Measurements from ENCODE around the gene LCN6.
A peak's percentile ranks its signal among the peaks of the same experiment; 100 is the strongest.
"Not testable (repeated sequence)": the region's sequence is repeated elsewhere in the genome, so short reads cannot be mapped to it uniquely, and the experiment has no call there.

LCN6 gene

DNA sequence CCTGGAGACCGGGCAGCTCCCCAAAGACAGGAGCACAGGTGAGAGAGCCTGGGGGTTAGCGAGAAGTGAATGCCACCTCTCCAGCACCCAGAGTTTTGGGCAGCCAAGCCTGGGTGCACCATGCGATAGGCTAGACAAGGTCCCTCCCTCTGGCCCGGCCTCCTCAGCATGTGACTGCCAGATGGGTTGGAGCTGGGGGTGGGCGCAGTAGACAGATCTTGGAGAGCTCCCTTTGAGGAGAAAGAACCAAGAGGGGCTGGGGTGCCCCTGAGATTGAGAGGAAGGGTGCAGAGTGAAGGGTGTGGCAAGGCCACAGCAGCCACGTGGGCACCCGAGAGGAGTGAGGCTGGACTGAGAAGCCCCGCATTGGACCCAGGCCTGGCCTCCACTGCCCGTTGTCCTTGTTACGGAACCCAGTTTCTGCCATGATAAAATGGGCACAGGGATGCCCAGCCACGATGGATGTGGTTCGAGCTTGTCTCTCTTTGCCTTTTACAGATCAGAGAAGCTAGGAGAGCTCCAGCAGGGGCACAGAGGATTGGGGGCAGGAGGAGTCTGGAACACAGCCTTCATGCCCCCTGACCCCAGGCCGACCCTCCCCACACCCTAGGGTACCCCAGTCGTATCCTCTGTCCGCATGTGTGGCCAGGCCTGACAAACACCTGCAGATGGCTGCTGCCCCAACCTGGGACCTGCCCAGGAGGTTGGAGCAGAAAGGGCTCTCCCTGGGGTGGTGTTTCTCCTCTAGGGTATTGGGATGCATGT, 44.2 kb upstream of the LCN6 start:
- TF ChIP-seq, protein P1, sequence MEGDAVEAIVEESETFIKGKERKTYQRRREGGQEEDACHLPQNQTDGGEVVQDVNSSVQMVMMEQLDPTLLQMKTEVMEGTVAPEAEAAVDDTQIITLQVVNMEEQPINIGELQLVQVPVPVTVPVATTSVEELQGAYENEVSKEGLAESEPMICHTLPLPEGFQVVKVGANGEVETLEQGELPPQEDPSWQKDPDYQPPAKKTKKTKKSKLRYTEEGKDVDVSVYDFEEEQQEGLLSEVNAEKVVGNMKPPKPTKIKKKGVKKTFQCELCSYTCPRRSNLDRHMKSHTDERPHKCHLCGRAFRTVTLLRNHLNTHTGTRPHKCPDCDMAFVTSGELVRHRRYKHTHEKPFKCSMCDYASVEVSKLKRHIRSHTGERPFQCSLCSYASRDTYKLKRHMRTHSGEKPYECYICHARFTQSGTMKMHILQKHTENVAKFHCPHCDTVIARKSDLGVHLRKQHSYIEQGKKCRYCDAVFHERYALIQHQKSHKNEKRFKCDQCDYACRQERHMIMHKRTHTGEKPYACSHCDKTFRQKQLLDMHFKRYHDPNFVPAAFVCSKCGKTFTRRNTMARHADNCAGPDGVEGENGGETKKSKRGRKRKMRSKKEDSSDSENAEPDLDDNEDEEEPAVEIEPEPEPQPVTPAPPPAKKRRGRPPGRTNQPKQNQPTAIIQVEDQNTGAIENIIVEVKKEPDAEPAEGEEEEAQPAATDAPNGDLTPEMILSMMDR (IDR thresholded peaks at IDR 0.05; ENCODE audit: extremely low read depth, insufficient read depth, missing control alignments) = no peak
- DNase-seq (ENCODE audit: low spot score) = peak; percentile 7
- in situ Hi-C loops (cut with MboI; ENCODE audit: low pct_unique_long_range_greater_than_20kb, low sequenced_read_pairs, unreplicated experiment) = no loop called here

DNA sequence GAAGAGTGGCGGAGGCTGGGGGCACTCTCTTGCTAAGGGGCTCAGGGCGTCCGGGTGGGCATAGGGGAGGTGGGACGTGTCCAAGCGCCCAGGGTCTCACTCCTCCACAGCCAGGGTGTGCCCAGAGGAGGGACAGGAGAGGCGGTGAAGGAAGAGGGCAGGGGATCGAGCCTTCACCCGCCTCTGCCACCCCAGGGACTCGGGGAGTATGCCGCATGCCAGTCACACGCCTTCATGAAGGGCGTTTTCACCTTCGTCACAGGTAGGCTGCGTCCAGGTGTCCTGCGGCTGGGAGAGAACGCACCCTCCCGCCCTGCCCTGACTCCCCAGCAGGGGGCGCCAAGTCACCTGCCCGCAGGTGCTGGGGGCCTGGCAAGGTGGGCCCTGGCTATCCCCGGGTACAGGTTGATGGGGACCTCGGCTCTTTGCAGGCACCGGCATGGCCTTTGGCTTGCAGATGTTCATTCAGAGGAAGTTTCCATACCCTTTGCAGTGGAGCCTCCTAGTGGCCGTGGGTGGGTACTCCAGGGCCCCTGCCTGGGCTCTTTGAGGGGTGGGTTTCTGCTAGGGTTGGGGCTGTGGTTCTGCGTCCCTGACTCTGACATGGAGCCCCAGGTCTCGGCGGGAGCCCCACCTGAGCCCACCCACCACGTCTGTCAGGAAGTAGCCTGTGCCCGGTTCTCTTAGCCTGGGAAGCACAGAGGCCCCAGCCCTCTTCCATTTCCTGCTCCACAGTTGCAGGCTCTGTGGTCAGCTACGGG, 43.4 kb upstream of the LCN6 start:
- in situ Hi-C loops (cut with MboI; ENCODE audit: low pct_unique_long_range_greater_than_20kb, low sequenced_read_pairs, unreplicated experiment) = no loop called here
- peak; percentile 55 for DNase-seq (ENCODE audit: low spot score)
- TF ChIP-seq, protein P1 (IDR thresholded peaks at IDR 0.05; ENCODE audit: extremely low read depth, insufficient read depth, missing control alignments) = peak; percentile 67

DNA sequence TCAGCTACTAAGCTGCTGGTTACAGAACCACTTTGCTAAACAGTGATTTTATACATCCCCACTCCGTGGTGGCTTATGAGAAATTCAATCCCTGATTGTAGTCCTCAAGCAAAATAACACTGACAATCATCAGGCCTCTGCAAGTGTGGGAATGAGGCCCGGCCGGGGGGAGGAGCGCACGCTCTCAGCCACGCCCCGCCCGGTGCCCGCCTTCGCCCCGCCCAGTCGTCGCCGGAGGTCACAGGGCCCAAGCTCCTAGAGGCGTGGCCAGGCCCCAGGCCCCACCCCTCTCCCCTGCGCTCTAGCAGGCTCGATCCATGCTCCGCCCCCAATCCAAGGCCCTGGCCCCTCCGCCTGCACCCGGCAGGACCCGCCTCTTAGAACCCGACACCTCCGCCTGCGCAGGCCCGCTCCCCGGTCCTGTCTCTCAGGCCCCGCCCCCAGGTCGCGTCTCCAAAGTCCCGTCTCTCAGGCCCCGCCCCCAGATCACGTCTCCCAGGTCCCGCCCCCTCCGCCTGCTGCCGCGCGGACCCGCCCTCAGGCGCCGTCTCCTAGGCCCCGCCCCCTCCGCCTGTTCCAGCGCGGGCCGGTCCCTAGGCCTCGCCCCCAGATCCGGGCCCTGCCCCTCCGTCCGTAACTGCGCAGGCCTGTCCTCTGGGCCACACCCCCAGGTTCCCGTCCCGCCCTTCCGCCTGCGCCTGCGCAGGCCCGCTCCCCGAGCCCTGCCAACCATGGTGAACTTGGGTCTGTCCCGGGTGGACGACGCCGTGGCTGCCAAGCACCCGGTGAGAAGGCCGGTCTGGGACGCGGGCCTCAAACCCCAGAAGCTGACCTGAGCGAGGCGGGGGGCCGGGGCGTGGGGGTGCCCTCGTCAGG, 42.6 kb upstream of the LCN6 start, which contains the start of gene TMEM141:
TMEM141 (plus strand) TSS at position 705 of the 876 bp plus-strand sequence; CDS start at position 732, 27 bp downstream.
- in situ Hi-C loops (cut with MboI; ENCODE audit: low pct_unique_long_range_greater_than_20kb, low sequenced_read_pairs, unreplicated experiment) = no loop called here
- TF ChIP-seq, protein P1 (IDR thresholded peaks at IDR 0.05; ENCODE audit: extremely low read depth, insufficient read depth, missing control alignments) = no peak
- peak; percentile 74 for DNase-seq (ENCODE audit: low spot score)

GRCh38 chr9:136789523-136789937, 41.2 kb upstream of the LCN6 start:
- in situ Hi-C loops (cut with MboI; ENCODE audit: low pct_unique_long_range_greater_than_20kb, low sequenced_read_pairs, unreplicated experiment) = no loop called here
- no peak for DNase-seq (ENCODE audit: low spot score)
- TF ChIP-seq, protein P1 (IDR thresholded peaks at IDR 0.05; ENCODE audit: extremely low read depth, insufficient read depth, missing control alignments) = no peak

- in situ Hi-C loops (cut with MboI; ENCODE audit: low pct_unique_long_range_greater_than_20kb, low sequenced_read_pairs, unreplicated experiment); DNase-seq (ENCODE audit: low spot score): not testable (repeated sequence)
These were observed 40.6 kb upstream of the LCN6 start for GRCh38 chr9:136788644-136789522.

DNA sequence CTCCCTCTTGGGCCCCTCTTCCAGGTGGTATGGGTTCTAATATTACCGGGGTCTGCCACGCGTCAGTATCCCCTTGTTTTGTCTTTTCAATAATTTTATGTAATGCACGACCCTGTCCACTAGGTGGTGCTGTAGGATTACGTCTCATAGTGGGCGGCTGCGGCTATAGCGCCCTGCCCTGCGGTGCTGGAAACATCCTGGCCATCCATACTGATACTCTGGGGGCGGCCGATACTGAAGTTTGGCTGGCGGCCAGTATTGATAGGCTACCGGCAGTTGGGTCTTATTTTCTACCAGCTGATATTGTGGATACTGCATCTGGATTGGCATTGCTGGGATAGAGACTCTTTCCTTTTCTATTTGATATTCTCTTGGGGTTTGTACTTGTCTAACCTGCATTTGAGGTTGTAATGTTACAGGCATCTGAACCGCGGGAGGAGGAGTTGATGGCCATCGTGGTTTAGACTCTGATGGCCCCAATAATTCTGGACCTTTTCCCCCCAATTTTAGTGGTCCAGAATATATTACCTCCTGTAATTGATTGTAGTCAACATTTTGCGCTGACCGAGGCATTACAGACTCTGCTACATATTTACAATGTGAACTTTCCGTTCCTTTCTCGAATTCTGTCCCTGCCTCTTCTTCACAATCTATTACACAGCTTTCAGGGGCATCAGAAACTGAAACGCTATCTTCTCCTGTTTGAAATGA, 39.5 kb upstream of the LCN6 start:
- in situ Hi-C loops (cut with MboI; ENCODE audit: low pct_unique_long_range_greater_than_20kb, low sequenced_read_pairs, unreplicated experiment) = no loop called here
- DNase-seq (ENCODE audit: low spot score) = peak; percentile 69
- TF ChIP-seq, protein P1 (IDR thresholded peaks at IDR 0.05; ENCODE audit: extremely low read depth, insufficient read depth, missing control alignments) = peak; percentile 83

DNA sequence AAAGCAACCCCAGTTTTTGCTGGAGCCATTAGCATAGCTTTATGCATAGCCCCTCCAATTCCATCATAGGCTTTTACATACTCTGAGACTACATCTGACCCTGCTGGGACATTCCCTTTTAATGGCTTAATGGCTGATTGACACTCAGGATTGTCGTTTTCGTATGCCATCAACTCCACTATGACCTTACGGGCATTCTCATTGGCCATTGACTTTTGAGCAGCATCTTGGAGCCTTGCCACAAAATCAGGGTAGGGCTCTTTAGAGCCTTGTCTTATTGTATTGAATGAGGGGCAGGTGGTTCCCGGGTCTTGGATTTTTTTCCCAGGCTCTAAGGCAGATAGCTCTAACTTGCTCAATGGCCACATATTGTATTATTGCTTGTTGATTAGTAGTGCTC, 38.7 kb upstream of the LCN6 start:
- in situ Hi-C loops (cut with MboI; ENCODE audit: low pct_unique_long_range_greater_than_20kb, low sequenced_read_pairs, unreplicated experiment) = not testable (repeated sequence)
- DNase-seq (ENCODE audit: low spot score) = peak; percentile 1
